ENCODE results near the gene TTC8.
A peak's percentile ranks its signal among the peaks of the same experiment; 100 is the strongest.

The TTC8 gene

GRCh38 chr14:88821888-88822287, 2.6 kb upstream of the TTC8 start:
- H3K4me1 ChIP-seq (ENCODE audit: control insufficient read depth in 1 of 2, insufficient read depth in 2 of 2, low read length in 2 of 2) = peaks cover 0 to 10% of the 10 kb centered on the region in 2 donors
- H3K27ac ChIP-seq (ENCODE audit: low read depth, low read length) = no peak overlapping the region
- H3K36me3 ChIP-seq (ENCODE audit: control insufficient read depth in 1 of 2, insufficient read depth in 2 of 2, low read length in 2 of 2) = no peaks in the 10 kb centered on the region
- no peak overlapping the region for H3K4me3 ChIP-seq (ENCODE audit: low read depth in 1 of 2, low read length in 2 of 2)
- no peak overlapping the region for H3K9ac ChIP-seq (ENCODE audit: low read depth in 1 of 2, low read length in 2 of 2)
- no peaks in the 10 kb centered on the region for H3K9me3 ChIP-seq (ENCODE audit: control insufficient read depth in 1 of 2, low read length in 2 of 2)
- no peaks in the 10 kb centered on the region for H3K27me3 ChIP-seq (ENCODE audit: control insufficient read depth in 1 of 2, insufficient read depth in 2 of 2, low read length in 2 of 2)

GRCh38 chr14:88823968-88824313, 510 bp upstream of the TTC8 start:
- no peaks in the 10 kb centered on the region for H3K9me3 ChIP-seq (ENCODE audit: control insufficient read depth in 1 of 2, low read length in 2 of 2)
- peak overlapping the region; percentile 13 to 70 for H3K9ac ChIP-seq (ENCODE audit: low read depth in 1 of 2, low read length in 2 of 2)
- no peaks in the 10 kb centered on the region for H3K36me3 ChIP-seq (ENCODE audit: control insufficient read depth in 1 of 2, insufficient read depth in 2 of 2, low read length in 2 of 2)
- peak overlapping the region; percentile 93 to 96 for H3K4me3 ChIP-seq (ENCODE audit: low read depth in 1 of 2, low read length in 2 of 2)
- H3K4me1 ChIP-seq (ENCODE audit: control insufficient read depth in 1 of 2, insufficient read depth in 2 of 2, low read length in 2 of 2) = peaks cover 0 to 10% of the 10 kb centered on the region in 2 donors
- no peaks in the 10 kb centered on the region for H3K27me3 ChIP-seq (ENCODE audit: control insufficient read depth in 1 of 2, insufficient read depth in 2 of 2, low read length in 2 of 2)
- peak overlapping the region; percentile 86 for H3K27ac ChIP-seq (ENCODE audit: low read depth, low read length)

GRCh38 chr14:88825078-88825458, 617 bp downstream of the TTC8 start:
- Histone ChIP-seq H3K4me3 (ENCODE audit: low read depth in 1 of 2, low read length in 2 of 2) (peak overlapping the region; percentile 93 to 96), H3K9me3 (ENCODE audit: control insufficient read depth in 1 of 2, low read length in 2 of 2) (no peaks in the 10 kb centered on the region), H3K36me3 (ENCODE audit: control insufficient read depth in 1 of 2, insufficient read depth in 2 of 2, low read length in 2 of 2) (no peaks in the 10 kb centered on the region), H3K27me3 (ENCODE audit: control insufficient read depth in 1 of 2, insufficient read depth in 2 of 2, low read length in 2 of 2) (no peaks in the 10 kb centered on the region), H3K4me1 (ENCODE audit: control insufficient read depth in 1 of 2, insufficient read depth in 2 of 2, low read length in 2 of 2) (peaks cover 0 to 10% of the 10 kb centered on the region in 2 donors), H3K9ac (ENCODE audit: low read depth in 1 of 2, low read length in 2 of 2) (peak overlapping the region; percentile 70 to 90), H3K27ac (ENCODE audit: low read depth, low read length) (no peak overlapping the region)

GRCh38 chr14:88825503-88825902, 1.1 kb downstream of the TTC8 start:
- no peaks in the 10 kb centered on the region for H3K9me3 ChIP-seq (ENCODE audit: control insufficient read depth in 1 of 2, low read length in 2 of 2)
- peak overlapping the region in 1 of 2 donors; percentile 96 for H3K4me3 ChIP-seq (ENCODE audit: low read depth in 1 of 2, low read length in 2 of 2)
- no peaks in the 10 kb centered on the region for H3K27me3 ChIP-seq (ENCODE audit: control insufficient read depth in 1 of 2, insufficient read depth in 2 of 2, low read length in 2 of 2)
- H3K4me1 ChIP-seq (ENCODE audit: control insufficient read depth in 1 of 2, insufficient read depth in 2 of 2, low read length in 2 of 2) = peaks cover 0 to 10% of the 10 kb centered on the region in 2 donors
- no peaks in the 10 kb centered on the region for H3K36me3 ChIP-seq (ENCODE audit: control insufficient read depth in 1 of 2, insufficient read depth in 2 of 2, low read length in 2 of 2)
- H3K9ac ChIP-seq (ENCODE audit: low read depth in 1 of 2, low read length in 2 of 2) = peak overlapping the region in 1 of 2 donors; percentile 70
- no peak overlapping the region for H3K27ac ChIP-seq (ENCODE audit: low read depth, low read length)

GRCh38 chr14:88829188-88829587, 4.7 kb downstream of the TTC8 start:
- Histone ChIP-seq H3K27ac (ENCODE audit: low read depth, low read length) (no peak overlapping the region), H3K4me3 (ENCODE audit: low read depth in 1 of 2, low read length in 2 of 2) (no peak overlapping the region), H3K9me3 (ENCODE audit: control insufficient read depth in 1 of 2, low read length in 2 of 2) (no peaks in the 10 kb centered on the region), H3K9ac (ENCODE audit: low read depth in 1 of 2, low read length in 2 of 2) (no peak overlapping the region), H3K36me3 (ENCODE audit: control insufficient read depth in 1 of 2, insufficient read depth in 2 of 2, low read length in 2 of 2) (no peaks in the 10 kb centered on the region), H3K4me1 (ENCODE audit: control insufficient read depth in 1 of 2, insufficient read depth in 2 of 2, low read length in 2 of 2) (peaks cover 0 to 10% of the 10 kb centered on the region in 2 donors), H3K27me3 (ENCODE audit: control insufficient read depth in 1 of 2, insufficient read depth in 2 of 2, low read length in 2 of 2) (no peaks in the 10 kb centered on the region)

GRCh38 chr14:88829685-88830302, 5.3 kb downstream of the TTC8 start:
- no peak overlapping the region for H3K4me3 ChIP-seq (ENCODE audit: low read depth in 1 of 2, low read length in 2 of 2)
- peaks cover 0 to 7% of the 10 kb centered on the region in 2 donors for H3K4me1 ChIP-seq (ENCODE audit: control insufficient read depth in 1 of 2, insufficient read depth in 2 of 2, low read length in 2 of 2)
- no peaks in the 10 kb centered on the region for H3K36me3 ChIP-seq (ENCODE audit: control insufficient read depth in 1 of 2, insufficient read depth in 2 of 2, low read length in 2 of 2)
- H3K27ac ChIP-seq (ENCODE audit: low read depth, low read length) = no peak overlapping the region
- H3K9me3 ChIP-seq (ENCODE audit: control insufficient read depth in 1 of 2, low read length in 2 of 2) = no peaks in the 10 kb centered on the region
- no peaks in the 10 kb centered on the region for H3K27me3 ChIP-seq (ENCODE audit: control insufficient read depth in 1 of 2, insufficient read depth in 2 of 2, low read length in 2 of 2)
- H3K9ac ChIP-seq (ENCODE audit: low read depth in 1 of 2, low read length in 2 of 2) = no peak overlapping the region

- Histone ChIP-seq H3K4me1 (ENCODE audit: control insufficient read depth in 1 of 2, insufficient read depth in 2 of 2, low read length in 2 of 2) (no peaks in the 10 kb centered on the region), H3K9ac (ENCODE audit: low read depth in 1 of 2, low read length in 2 of 2) (no peak overlapping the region), H3K27me3 (ENCODE audit: control insufficient read depth in 1 of 2, insufficient read depth in 2 of 2, low read length in 2 of 2) (no peaks in the 10 kb centered on the region), H3K9me3 (ENCODE audit: control insufficient read depth in 1 of 2, low read length in 2 of 2) (no peaks in the 10 kb centered on the region), H3K27ac (ENCODE audit: low read depth, low read length) (no peak overlapping the region), H3K4me3 (ENCODE audit: low read depth in 1 of 2, low read length in 2 of 2) (no peak overlapping the region), H3K36me3 (ENCODE audit: control insufficient read depth in 1 of 2, insufficient read depth in 2 of 2, low read length in 2 of 2) (no peaks in the 10 kb centered on the region)
Measured at GRCh38 chr14:88831284-88831683, 6.8 kb downstream of the TTC8 start.

GRCh38 chr14:88834883-88835431, 10.5 kb downstream of the TTC8 start:
- Histone ChIP-seq H3K9ac (ENCODE audit: low read depth in 1 of 2, low read length in 2 of 2) (no peak overlapping the region), H3K27ac (ENCODE audit: low read depth, low read length) (no peak overlapping the region), H3K36me3 (ENCODE audit: control insufficient read depth in 1 of 2, insufficient read depth in 2 of 2, low read length in 2 of 2) (no peaks in the 10 kb centered on the region), H3K4me1 (ENCODE audit: control insufficient read depth in 1 of 2, insufficient read depth in 2 of 2, low read length in 2 of 2) (no peaks in the 10 kb centered on the region), H3K27me3 (ENCODE audit: control insufficient read depth in 1 of 2, insufficient read depth in 2 of 2, low read length in 2 of 2) (no peaks in the 10 kb centered on the region), H3K9me3 (ENCODE audit: control insufficient read depth in 1 of 2, low read length in 2 of 2) (no peaks in the 10 kb centered on the region), H3K4me3 (ENCODE audit: low read depth in 1 of 2, low read length in 2 of 2) (no peak overlapping the region)

- Histone ChIP-seq H3K27ac (ENCODE audit: low read depth, low read length) (no peak overlapping the region), H3K9ac (ENCODE audit: low read depth in 1 of 2, low read length in 2 of 2) (no peak overlapping the region), H3K27me3 (ENCODE audit: control insufficient read depth in 1 of 2, insufficient read depth in 2 of 2, low read length in 2 of 2) (no peaks in the 10 kb centered on the region), H3K36me3 (ENCODE audit: control insufficient read depth in 1 of 2, insufficient read depth in 2 of 2, low read length in 2 of 2) (no peaks in the 10 kb centered on the region), H3K4me1 (ENCODE audit: control insufficient read depth in 1 of 2, insufficient read depth in 2 of 2, low read length in 2 of 2) (no peaks in the 10 kb centered on the region), H3K4me3 (ENCODE audit: low read depth in 1 of 2, low read length in 2 of 2) (no peak overlapping the region), H3K9me3 (ENCODE audit: control insufficient read depth in 1 of 2, low read length in 2 of 2) (no peaks in the 10 kb centered on the region)
Measured at GRCh38 chr14:88835661-88836060, 11.2 kb downstream of the TTC8 start.

- no peaks in the 10 kb centered on the region for H3K9me3 ChIP-seq (ENCODE audit: control insufficient read depth in 1 of 2, low read length in 2 of 2)
- no peaks in the 10 kb centered on the region for H3K27me3 ChIP-seq (ENCODE audit: control insufficient read depth in 1 of 2, insufficient read depth in 2 of 2, low read length in 2 of 2)
- no peaks in the 10 kb centered on the region for H3K4me1 ChIP-seq (ENCODE audit: control insufficient read depth in 1 of 2, insufficient read depth in 2 of 2, low read length in 2 of 2)
- H3K36me3 ChIP-seq (ENCODE audit: control insufficient read depth in 1 of 2, insufficient read depth in 2 of 2, low read length in 2 of 2) = no peaks in the 10 kb centered on the region
- H3K4me3 ChIP-seq (ENCODE audit: low read depth in 1 of 2, low read length in 2 of 2) = no peak overlapping the region
- H3K27ac ChIP-seq (ENCODE audit: low read depth, low read length) = no peak overlapping the region
- no peak overlapping the region for H3K9ac ChIP-seq (ENCODE audit: low read depth in 1 of 2, low read length in 2 of 2)
Measured at GRCh38 chr14:88837495-88837894, 13.0 kb downstream of the TTC8 start.
